ENCODE results near the gene FAM219A. TPM values are rescaled to one million over a fixed set of nuclear protein-coding genes. Genes with fewer than 3 reads are reported as not detected.

Gene FAM219A
- total RNA-seq, 1 donor from 2014 or later = 4.0 TPM

DNA sequence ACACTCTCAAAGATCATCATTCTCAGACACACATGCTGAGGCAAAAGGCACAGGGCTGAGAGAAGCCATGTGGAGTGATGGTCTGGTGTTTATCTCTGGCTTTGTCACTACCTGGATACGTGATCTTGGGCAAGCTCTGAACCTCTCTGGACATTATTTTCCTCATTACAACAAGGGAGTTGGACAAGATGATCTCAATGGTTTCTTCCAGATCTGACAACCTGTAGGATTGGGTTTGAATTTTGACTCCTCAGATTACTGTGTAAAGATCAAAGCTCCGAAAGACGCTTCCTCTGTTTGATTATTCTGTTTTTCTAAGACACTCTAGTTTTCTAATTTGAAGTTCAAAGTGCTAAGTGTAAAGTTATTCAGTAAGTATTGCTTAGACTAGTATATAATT is 109.0 kb downstream of the FAM219A start:
- no peak for DNase-seq (ENCODE audit: low read depth in 2 of 2)

Other genes starting within 250 kb of the FAM219A start
- 0.40 and 1.1 TPM in 2 replicates for gene KIF24, start 129.3 kb downstream of the FAM219A start, total RNA-seq
- gene NUDT2, start 129.0 kb downstream of the FAM219A start, total RNA-seq = 30.9 and 38.3 TPM in 2 replicates
- gene MYORG, start 81.7 kb downstream of the FAM219A start, total RNA-seq = 1.7 and 2.6 TPM in 2 replicates
- not detected in 2 replicates for gene DNAI1, start 235 bp upstream of the FAM219A start, total RNA-seq
- gene ENHO, start 64.4 kb upstream of the FAM219A start, total RNA-seq = not detected in 2 replicates
- gene CNTFR, start 131.2 kb upstream of the FAM219A start, total RNA-seq = not detected in 2 replicates
- 14.8 and 15.5 TPM in 2 replicates for gene RPP25L, start 153.5 kb upstream of the FAM219A start, total RNA-seq
- gene DCTN3, start 161.9 kb upstream of the FAM219A start, total RNA-seq = 65.3 and 71.5 TPM in 2 replicates
- under 0.01 and 0.20 TPM in 2 replicates for gene ARID3C, start 170.5 kb upstream of the FAM219A start, total RNA-seq
- 29.2 and 31.0 TPM in 2 replicates for gene SIGMAR1, start 179.2 kb upstream of the FAM219A start, total RNA-seq
- gene GALT, start 188.1 kb upstream of the FAM219A start, total RNA-seq = 23.5 and 27.0 TPM in 2 replicates
- 3.3 and 3.4 TPM in 2 replicates for gene IL11RA, start 193.6 kb upstream of the FAM219A start, total RNA-seq
- gene CCL27, start 204.1 kb upstream of the FAM219A start, total RNA-seq = not detected in 2 replicates
- gene CCL19, start 232.7 kb upstream of the FAM219A start, total RNA-seq = not detected in 2 replicates